Activated CD4-positive, alpha-beta T cell treated with anti-CD3 and anti-CD28 coated beads for 4 hours (primary cell): ENCODE data around the gene COLGALT1.
A peak's percentile ranks its signal among the peaks of the same experiment; 100 is the strongest.
"Not testable (repeated sequence)": the region's sequence is repeated elsewhere in the genome, so short reads cannot be mapped to it uniquely, and the experiment has no call there.

Experiments
- DNase-seq, 2 donors: peaks; one replicate each; pipeline ENCODE4 v3.0.0-alpha.2; 2020

The COLGALT1 gene

DNA sequence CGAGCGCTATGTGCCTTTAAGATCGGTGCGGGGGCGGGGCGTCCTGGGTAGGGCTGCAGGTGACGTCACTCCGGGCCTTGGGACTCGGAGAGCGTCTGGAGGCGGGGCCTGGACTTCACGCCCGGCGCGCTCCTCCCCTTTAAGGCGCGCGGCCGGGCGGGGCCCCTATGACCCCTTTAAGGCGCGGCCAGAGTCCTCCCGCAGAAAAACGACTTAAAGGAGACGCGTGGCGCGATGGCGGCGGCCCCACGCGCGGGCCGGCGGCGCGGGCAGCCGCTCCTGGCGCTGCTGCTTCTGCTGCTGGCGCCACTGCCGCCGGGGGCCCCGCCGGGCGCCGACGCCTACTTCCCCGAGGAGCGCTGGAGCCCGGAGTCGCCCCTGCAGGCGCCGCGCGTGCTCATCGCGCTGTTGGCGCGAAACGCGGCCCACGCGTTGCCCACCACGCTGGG lies at the start of gene COLGALT1:
Gene COLGALT1 (plus strand): TSS at position 170 of the 449 bp plus-strand sequence. CDS start 65 bp downstream, at position 235.
- DNase-seq: peak; percentile 99 to 100

DNA sequence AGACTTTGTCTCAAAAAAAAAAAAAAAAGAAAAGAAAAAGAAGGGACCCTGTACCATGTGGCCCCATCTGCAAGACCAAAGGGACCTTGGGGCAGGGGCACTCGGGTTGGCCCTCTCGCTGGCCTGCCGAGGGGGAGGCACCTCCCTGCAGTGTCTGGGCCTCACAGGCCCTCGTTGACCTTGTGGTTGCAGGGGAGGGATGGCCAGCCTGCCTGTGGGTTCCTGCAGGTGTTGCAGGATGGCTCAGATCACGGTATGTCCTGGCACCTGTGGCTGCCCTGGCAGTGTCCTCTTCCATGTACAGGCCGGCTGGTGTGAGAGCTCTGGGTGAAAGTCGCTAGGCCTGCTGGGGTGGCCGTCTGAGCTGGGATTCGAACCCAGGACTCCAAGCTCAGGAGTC lies 48.7 kb upstream of the COLGALT1 start:
- DNase-seq: no peak

DNA sequence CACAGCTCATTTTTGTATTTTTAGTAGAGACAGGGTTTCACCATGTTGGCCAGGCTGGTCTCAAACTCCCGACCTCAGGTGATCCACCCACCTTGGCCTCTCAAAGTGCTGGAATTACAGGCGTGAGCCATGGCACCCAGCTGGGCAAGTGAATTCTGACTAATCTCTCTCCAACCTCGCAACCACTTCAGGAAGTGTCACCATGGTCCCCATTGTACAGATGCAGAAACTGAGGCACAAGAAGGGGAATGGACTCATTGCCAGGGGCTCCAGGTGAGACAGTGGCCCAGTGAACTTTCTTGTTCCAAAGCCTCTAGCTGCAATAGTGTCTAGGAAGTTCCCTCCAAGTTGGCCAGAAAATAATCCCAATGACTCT lies 46.9 kb upstream of the COLGALT1 start:
- DNase-seq: not testable (repeated sequence)

DNA sequence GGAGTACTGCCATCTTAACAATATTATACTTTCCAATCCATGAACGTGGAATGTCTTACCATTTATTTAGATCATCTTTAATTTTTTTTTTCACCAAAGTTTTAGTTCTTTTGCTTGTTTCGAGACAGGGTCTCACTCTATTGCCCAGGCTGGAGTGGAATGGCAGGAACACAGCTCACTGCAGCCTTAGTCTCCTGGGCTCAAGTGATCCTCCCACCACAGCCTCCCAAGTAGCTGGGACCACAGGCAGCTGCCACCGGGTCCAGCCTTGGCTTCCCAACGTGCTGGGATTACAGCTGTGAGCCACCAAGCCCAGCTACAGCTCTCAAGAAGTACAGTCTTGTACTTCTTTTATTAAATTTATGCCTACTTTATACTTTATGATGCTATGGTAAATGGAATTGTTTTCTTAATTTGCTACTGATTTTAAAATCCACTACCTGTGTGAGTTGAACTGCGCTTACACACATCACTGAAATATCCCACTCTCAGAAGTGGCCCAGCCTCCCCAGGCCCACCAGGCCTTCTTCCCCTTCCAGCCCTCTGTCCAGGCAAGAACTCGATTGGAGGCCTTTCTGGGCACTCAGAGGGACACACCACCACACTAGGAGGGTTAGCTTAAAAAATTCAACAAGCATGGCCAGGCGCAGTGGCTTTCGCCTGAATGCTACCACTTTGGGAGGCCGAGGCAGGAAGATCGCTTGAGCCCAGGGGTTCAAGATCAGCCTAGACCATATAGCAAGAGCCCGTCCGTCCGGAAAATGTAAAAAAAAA lies 45.0 kb upstream of the COLGALT1 start:
- DNase-seq: no peak

DNA sequence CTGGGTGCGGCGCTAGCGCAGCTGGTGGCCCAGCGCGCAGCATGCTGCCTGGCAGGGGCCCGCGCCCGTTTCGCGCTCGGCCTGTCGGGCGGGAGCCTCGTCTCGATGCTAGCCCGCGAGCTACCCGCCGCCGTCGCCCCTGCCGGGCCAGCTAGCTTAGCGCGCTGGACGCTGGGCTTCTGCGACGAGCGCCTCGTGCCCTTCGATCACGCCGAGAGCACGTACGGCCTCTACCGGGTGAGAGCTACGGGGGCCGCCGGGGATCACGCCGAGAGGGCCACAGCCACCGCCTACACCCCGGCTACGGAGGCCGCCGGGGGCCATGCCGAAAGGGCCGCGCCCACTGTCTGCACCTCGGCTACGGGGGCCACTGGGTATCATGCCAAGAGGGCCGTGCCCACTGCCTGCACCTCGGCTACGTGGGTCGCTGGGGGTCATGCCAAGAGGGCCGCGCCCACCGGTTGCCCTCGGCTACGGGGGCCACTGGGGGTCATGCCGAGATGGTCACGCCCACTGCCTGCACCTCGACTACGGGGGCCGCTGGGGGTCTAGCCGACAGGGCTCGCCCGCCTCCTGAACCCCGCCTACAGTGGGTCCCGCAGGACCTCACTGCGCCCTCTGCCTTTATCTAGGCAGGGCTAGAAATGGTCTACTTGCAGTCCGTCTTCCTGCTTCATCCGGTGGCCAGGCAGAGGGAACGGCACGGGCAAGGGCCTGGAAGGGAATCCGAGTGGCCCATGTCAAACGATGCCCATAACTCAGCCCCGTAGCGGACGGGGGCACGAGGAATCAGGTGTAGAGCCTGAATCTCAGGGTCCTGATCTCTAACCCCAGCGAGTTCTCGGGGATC lies 43.5 kb upstream of the COLGALT1 start:
- peak; percentile 79 to 84 for DNase-seq

DNA sequence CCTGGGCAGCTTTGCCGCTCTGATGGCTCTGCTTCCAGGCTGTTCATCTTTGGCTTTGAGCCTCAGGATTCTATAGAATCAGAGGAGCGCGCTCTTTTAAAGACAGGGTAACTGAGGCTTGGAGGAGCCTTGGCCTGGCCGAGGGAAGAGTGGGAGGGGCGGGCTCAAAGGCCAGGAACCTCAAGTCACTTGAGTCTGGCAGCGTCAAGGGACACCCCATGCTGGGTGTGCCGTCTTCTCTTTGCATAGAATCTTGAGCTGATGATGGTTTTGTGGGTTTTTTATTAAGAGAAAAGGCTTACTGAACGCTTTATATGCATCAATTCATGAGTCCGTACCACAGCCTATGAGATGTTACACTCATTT lies 42.9 kb upstream of the COLGALT1 start:
- DNase-seq: no peak

DNA sequence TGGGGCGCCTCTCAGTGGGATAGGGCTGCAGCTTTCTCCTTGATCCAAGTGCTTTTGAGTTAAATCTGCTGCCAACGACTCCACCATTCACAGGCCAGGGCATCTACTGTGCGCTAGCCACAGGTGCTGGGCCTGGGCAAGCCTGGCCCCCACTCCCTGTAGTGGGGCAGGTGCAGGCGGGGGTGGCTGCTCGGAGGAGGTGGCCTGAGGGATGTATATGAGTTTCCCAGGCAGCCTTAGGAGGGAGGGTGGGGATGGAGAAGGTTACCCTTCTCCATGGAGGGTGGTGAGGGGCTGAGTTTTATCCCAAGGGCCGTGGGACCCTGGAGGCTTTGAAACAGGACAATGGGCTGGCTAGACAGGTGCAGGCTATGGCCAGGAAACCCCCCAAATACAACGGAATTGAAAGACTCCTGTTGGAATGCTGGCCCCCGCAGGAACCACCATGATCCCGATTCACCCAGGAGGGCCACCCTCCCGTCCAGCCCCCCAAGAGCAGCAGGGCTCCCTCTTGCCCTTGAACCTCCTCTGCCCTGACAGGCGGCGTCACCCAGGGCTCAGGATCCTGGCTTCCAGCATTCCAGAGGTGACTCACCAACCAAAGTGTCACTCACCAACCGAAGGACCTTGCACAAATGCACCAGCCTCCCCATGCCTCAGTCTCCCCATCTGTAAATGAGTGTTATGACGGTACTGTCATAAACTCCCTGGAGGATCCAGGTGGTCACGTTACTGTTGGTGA lies 39.9 kb upstream of the COLGALT1 start:
- DNase-seq: no peak

DNA sequence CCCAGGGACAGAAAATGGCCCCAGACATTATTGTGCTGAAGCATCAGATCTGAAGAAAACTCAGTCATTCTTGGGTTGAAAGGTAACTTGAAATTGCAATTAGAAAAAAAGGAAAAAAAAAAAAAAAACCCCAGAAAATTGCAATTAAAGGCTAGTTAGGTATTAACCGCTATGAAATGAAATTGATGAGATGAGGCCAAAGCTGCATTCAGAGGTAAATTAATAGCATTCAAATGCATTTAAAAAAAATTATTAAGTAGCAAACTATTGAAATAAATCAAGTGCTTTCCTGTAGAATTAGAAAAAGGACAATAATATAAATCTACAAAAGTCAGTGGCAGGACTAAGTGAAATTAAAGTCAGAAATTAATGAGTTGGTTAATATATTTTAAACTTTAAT lies 37.6 kb upstream of the COLGALT1 start:
- DNase-seq: no peak

DNA sequence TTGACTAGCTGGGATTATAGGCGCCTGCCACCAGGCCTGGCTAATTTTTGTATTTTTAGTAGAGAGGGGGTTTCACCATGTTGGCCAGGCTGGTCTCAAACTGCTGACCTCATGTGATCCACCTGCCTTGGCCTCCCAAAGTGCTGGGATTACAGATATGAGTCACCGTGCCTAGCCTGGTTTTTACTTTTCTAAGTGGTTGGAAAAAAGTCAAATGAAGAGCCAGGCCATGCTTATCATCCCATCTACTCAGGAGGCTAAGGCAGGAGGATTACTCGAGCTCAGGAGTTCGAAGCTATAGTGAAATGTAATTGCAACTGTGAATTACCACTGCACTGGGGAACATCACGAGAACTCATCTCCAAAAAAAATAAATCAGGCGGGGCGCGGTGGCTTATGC lies 36.8 kb upstream of the COLGALT1 start:
- not testable (repeated sequence) for DNase-seq

DNA sequence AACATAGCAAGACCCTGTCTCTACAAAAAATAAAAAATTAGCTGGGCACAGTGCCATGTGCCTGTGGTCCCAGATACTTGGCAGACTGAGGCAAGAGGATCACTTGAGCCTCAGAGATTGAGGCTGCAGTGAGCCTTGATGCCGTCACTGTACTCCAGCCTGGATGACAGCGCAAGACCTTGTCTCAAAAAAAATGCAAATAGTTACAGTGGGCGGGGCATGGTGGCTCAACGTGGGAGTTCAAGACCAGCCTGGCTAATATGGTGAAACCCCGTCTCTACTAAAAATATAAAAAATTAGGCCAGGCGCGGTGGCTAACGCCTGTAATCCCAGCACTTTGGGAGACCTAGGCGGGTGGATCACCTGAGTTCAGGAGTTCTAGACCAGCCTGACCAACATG lies 35.5 kb upstream of the COLGALT1 start:
- DNase-seq: no peak

DNA sequence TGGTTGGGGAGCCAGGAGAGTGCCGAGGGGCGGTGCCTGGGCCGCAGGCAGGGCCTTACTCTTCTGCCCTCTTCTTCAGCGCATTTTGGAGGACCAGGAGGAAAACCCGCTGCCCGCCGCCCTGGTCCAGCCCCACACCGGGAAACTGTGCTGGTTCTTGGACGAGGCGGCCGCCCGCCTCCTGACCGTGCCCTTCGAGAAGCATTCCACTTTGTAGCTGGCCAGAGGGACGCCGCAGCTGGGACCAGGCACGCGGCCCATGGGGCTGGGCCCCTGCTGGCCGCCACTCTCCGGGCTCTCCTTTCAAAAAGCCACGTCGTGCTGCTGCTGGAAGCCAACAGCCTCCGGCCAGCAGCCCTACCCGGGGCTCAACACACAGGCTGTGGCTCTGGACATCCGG lies 34.6 kb upstream of the COLGALT1 start:
- no peak for DNase-seq

DNA sequence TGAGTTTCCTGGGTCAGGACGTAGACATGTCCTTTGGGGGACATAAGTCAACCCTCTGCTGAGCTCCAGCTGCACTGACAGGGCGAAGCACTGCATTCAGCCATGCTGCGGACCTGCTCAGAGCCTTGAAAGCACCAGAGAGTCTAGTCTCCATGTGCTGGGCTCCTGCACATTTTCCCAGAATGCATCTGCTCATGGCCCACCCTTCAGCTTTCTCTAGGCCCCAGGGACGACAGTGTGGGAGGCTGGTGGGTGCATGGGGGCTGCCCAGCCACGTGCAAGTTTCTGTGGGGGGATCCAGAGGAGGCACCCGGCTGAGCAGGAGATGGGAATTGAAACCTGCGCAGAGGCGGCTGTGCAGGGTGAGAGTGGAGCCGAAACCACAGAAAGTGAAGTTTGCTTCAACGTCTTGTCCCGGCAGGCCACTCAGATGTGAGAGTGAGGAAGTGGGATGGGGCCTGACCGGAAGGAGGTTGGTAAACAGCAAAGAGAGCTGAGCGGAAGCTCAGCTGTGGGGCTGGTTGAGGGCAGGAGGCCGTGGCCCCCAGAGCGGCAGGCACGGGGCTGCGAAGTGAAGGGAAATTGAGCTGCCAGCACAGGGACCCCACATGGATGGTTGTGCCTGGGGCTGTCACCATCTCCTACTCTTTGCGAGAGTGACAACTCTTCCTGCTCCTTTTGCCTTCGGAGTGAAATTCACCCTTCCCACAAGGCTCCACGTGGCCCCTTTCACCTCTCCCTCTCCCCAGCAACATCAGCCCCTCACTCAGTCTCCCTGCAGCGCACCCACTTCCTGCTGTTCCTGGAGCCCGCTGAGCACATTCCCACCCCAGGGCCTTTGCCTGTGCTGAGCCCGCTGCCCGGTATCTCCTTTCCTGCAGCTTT lies 32.2 kb upstream of the COLGALT1 start:
- peak; percentile 11 to 22 for DNase-seq

DNA sequence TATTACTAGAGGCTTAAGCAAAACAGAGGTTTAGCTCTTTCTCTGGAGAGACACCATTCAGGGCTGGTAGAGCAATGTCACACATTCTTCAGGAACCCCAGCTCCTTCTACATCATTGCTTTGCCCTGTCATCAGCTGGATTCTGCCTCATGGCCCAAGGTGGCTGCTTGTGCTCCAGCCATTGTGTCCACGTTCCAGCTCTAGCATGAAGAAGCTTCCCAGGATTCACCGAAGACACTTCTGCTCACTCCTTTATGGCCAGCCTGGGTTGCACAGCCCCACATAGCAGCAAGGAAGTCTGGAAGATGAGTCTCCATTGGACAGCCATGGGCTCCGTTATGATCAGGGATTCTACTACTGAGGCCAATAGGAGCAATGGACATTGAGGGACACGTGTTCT lies 30.8 kb upstream of the COLGALT1 start:
- no peak for DNase-seq

DNA sequence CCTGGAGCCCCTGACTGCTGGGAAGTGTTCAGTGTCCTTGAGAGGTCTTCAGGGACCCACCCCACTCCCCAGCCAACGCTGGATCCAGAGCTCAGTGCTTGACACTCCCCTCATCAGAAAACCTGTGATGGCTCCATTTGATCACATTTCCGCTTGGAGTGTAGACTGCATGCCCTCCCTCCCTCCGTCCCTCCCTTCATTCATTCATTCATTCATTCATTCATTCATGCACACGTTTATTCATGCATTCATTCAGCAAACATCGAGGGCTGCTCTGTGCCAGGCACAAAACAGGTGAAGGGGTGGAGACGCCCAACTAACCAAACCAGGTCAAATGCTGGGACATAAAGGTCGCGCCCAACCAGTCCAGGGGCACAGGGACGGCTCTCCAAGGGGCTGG lies 30.3 kb upstream of the COLGALT1 start:
- no peak for DNase-seq

DNA sequence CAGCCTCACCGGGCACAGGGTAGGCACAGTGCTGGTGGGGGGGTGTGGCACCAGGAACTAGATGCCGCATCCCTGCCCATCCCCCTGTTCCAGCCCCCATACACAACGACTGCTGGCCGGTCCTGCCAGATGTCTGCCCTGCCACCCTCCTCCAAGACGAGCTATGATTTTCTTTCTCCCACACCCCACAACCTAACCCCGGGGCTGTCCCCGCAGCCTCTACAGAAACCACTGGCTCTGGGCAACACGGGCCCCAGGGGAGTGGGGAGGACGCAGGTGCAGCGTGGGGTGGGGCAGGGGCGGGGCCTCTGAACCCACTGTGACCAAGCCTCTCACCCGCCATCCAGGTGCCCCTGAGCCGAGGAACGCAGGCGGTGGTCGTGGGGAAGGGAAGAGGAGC lies 28.5 kb upstream of the COLGALT1 start:
- DNase-seq: no peak

DNA sequence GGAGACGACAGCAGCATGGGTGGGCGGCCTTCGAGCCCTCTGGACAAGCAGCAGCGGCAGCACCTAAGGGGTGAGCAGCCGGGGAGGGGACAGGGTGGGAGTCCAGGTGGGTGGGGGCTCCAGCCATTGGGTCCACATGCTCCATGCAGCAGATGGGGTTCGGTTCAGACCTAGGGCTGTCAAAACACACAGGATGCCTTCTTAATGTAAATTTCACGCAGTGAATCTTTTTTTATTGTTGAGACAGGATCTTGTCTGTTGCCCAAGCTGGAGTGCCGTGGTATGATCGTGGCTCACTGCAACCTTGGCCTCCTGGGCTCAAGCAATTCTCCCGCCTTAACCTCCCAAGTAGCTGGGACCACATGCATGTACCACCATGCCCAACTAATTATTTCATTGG lies 28.1 kb upstream of the COLGALT1 start:
- DNase-seq: no peak

DNA sequence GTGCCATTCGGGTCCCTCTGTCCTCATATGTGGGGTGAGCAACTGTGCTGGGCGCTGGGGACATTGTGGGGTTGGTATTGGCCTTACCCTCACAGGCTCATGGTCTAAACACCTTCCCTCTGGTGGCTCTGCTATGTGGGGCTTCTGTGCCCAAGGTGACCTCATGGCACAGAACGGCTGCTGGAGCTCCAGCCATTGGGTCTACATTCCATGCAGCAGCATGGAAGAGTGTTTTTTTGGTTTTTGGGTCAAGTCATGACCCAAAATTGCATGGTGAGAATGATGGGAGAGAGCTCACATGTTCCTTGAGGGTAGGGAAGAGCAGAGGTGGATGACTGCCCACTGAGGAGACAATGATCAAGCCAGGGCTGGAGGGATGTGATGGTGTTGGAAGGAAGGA lies 26.8 kb upstream of the COLGALT1 start:
- no peak for DNase-seq

DNA sequence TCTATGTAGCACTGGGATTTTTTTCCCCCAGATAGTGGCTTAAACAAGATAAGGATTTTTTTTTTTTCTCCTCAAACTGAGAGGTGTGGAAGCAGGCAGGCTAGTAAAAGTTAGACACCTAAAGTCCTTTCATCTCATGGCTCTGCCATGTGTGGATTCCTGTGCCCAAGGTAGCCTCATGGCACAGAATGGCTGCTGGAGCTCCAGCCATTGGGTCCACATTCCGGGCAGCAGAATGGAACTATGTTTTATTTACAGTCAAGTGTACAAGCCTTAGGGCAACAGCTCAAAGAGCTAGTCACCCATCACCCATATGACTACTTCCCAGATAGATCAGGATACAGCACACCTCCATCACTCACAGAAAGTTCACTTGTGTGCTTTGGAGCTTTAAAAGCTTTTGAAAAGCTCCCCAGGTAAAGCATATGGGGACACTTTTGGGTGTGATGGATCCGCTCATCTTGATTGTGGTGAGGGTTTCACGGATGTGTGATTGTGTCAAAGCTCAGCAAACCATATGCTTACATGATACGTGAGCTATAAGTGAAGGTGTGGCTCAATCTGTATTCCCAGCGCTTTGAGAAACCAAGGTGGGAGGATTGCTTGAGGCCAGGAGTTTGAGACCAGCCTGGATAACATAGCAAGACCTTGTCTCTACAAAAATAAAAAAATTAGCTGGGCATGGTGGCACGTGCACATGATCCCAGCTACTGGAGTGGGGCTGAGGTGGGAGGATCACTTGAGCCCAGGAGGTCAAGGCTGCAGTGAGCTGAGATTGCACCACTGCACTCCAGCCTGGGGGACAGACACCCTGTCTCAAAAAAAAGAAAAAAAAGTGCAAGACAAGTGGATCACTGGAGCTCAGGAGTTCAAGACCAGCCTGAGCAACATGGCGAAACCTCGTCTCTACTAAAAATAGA lies 25.9 kb upstream of the COLGALT1 start:
- DNase-seq: no peak

DNA sequence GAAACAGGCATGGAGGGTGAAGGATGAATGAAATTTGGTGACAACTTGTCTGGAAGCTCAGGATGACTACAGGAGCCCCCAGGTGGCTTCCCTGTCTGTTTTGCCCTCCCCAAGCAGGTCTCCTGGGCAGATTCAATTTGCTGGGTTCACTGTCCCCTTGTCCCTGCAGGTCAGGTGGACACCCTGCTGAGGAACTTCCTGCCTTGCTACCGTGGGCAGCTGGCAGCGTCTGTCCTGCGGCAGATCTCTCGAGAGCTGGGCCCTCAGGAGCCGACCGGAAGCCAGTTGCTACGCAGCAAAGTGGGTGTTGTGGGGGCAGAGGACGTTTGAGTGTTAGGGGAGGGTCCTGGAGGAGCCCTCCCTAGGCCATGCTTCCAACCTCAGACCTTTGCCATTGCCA lies 24.9 kb upstream of the COLGALT1 start:
- no peak for DNase-seq

DNA sequence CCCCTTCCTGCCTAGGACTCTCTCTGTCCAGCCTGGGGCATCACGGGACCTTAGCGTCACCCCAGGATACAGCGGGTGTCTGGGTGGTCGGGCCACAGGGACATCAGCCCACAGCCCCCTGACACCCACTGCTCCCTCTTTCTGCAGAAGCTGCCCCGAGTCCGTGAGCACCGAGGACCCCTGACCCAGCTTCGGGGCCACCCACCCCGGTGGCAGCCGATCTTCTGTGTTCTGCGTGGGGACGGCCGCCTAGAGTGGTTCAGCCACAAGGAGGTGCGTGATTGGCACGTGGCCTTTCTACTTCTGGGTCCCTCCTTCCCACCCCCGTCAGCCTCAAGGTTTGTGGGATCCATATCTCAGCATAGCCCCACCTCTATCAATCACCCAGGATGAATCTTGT lies 23.3 kb upstream of the COLGALT1 start:
- DNase-seq: no peak

DNA sequence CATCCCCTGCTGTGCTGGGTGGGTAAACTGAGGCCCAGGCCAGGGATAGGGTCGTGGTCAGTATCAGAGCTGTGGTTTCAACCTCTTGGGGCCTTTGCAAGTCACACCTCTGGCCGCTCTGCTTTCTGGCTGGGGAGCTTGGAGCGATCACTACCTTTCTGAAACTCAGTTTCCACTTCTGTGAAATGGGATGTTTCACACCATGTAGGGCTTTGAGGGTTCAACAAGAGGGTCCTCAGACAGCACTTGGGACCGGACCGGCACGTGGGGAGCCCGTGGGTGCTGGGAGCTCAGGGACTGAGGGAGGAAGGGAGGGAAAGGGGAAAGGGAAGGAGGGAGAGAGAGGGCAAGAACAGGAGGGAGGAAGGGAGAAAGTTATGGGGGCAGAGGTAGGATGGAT lies 22.9 kb upstream of the COLGALT1 start:
- DNase-seq: no peak
